HEK293 (cell line): ENCODE results near the gene ADAM23.

Experiments used
- ZNF350 ChIP-seq: fragments of 450-650 bp; formaldehyde crosslinking; IDR thresholded peaks from 2 replicates; pipeline ENCODE4 v1.5.0; 2017; ENCODE audit warnings: missing biosample characterization, mild to moderate bottlenecking, missing genetic modification characterization
- ZNF416 ChIP-seq: fragments of 450-650 bp; formaldehyde crosslinking; IDR thresholded peaks from 2 replicates; pipeline ENCODE4 v1.5.1; 2016; ENCODE audit warnings: missing biosample characterization, missing genetic modification characterization
- TF ChIP-seq, protein P1 (sequence below): fragments of 450-650 bp; formaldehyde crosslinking; conservative IDR thresholded peaks from 2 replicates; pipeline ENCODE4 v1.5.1; 2016; ENCODE audit warnings: low read depth, missing biosample characterization, missing genetic modification characterization

GRCh38 chr2:206515580-206515979, 72.2 kb downstream of the ADAM23 start:
- TF ChIP-seq ZNF350, result no peak
- no peak for TF ChIP-seq ZNF416
- TF ChIP-seq, protein P1, sequence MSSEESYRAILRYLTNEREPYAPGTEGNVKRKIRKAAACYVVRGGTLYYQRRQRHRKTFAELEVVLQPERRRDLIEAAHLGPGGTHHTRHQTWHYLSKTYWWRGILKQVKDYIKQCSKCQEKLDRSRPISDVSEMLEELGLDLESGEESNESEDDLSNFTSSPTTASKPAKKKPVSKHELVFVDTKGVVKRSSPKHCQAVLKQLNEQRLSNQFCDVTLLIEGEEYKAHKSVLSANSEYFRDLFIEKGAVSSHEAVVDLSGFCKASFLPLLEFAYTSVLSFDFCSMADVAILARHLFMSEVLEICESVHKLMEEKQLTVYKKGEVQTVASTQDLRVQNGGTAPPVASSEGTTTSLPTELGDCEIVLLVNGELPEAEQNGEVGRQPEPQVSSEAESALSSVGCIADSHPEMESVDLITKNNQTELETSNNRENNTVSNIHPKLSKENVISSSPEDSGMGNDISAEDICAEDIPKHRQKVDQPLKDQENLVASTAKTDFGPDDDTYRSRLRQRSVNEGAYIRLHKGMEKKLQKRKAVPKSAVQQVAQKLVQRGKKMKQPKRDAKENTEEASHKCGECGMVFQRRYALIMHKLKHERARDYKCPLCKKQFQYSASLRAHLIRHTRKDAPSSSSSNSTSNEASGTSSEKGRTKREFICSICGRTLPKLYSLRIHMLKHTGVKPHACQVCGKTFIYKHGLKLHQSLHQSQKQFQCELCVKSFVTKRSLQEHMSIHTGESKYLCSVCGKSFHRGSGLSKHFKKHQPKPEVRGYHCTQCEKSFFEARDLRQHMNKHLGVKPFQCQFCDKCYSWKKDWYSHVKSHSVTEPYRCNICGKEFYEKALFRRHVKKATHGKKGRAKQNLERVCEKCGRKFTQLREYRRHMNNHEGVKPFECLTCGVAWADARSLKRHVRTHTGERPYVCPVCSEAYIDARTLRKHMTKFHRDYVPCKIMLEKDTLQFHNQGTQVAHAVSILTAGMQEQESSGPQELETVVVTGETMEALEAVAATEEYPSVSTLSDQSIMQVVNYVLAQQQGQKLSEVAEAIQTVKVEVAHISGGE (tag by site-specific recombination), result no peak
